Measurements from ENCODE around the gene NMNAT2.
A peak's percentile ranks its signal among the peaks of the same experiment; 100 is the strongest.

NMNAT2 gene

GRCh38 chr1:183308719-183309118, 109.5 kb downstream of the NMNAT2 start:
- no peak for DNase-seq

- DNase-seq = no peak
Observed at GRCh38 chr1:183306317-183307042, 111.7 kb downstream of the NMNAT2 start.

GRCh38 chr1:183304440-183305107, 113.6 kb downstream of the NMNAT2 start:
- DNase-seq = peak; percentile 71

- no peak for DNase-seq
Observed at GRCh38 chr1:183303901-183304300, 114.3 kb downstream of the NMNAT2 start.

- no peak for DNase-seq
Observed at GRCh38 chr1:183303323-183303645, 114.9 kb downstream of the NMNAT2 start.

- no peak for DNase-seq
Observed at GRCh38 chr1:183302452-183303322, 115.5 kb downstream of the NMNAT2 start.

- no peak for DNase-seq
Observed at GRCh38 chr1:183301239-183301638, 116.9 kb downstream of the NMNAT2 start.

GRCh38 chr1:183300828-183301227, 117.4 kb downstream of the NMNAT2 start:
- no peak for DNase-seq

GRCh38 chr1:183300395-183300794, 117.8 kb downstream of the NMNAT2 start:
- no peak for DNase-seq

GRCh38 chr1:183296782-183297181, 121.4 kb downstream of the NMNAT2 start:
- DNase-seq = no peak

GRCh38 chr1:183295521-183295920, 122.7 kb downstream of the NMNAT2 start:
- DNase-seq = no peak

- no peak for DNase-seq
Observed at GRCh38 chr1:183293876-183294275, 124.3 kb downstream of the NMNAT2 start.

GRCh38 chr1:183293241-183293640, 124.9 kb downstream of the NMNAT2 start:
- no peak for DNase-seq

- DNase-seq = no peak
Observed at GRCh38 chr1:183291802-183292514, 126.2 kb downstream of the NMNAT2 start.

GRCh38 chr1:183291216-183291762, 126.9 kb downstream of the NMNAT2 start:
- no peak for DNase-seq

- DNase-seq = no peak
Observed at GRCh38 chr1:183290628-183291027, 127.6 kb downstream of the NMNAT2 start.

- no peak for DNase-seq
Observed at GRCh38 chr1:183289051-183289496, 129.1 kb downstream of the NMNAT2 start.

GRCh38 chr1:183288583-183288982, 129.6 kb downstream of the NMNAT2 start:
- DNase-seq = no peak

- no peak for DNase-seq
Observed at GRCh38 chr1:183287191-183287675, 130.9 kb downstream of the NMNAT2 start.

GRCh38 chr1:183285746-183286145, 132.4 kb downstream of the NMNAT2 start:
- no peak for DNase-seq

- DNase-seq = no peak
Observed at GRCh38 chr1:183285256-183285655, 132.9 kb downstream of the NMNAT2 start.

GRCh38 chr1:183284086-183284485, 134.1 kb downstream of the NMNAT2 start:
- DNase-seq = no peak

GRCh38 chr1:183283286-183283685, 134.9 kb downstream of the NMNAT2 start:
- DNase-seq = no peak
